NCI-H2227 (cell line): ENCODE data around the gene VPS26B.
"Not testable (repeated sequence)": the region's sequence is repeated elsewhere in the genome, so short reads cannot be mapped to it uniquely, and the experiment has no call there.

Experiments used
- DNase-seq: peaks from one replicate; lab custom pipeline; 2025; ENCODE audit not compliant: unreplicated experiment; lab: John Stamatoyannopoulos, UW

The VPS26B gene

GRCh38 chr11:134278356-134278755, 53.9 kb downstream of the VPS26B start:
- DNase-seq: no peak

GRCh38 chr11:134281635-134282034, 57.2 kb downstream of the VPS26B start:
- DNase-seq: not testable (repeated sequence)

- DNase-seq: no peak
Measured at GRCh38 chr11:134282121-134283045, 57.9 kb downstream of the VPS26B start.

GRCh38 chr11:134283461-134284230, 59.2 kb downstream of the VPS26B start:
- DNase-seq: no peak

- DNase-seq: not testable (repeated sequence)
Measured at GRCh38 chr11:134284349-134284748, 59.9 kb downstream of the VPS26B start.

- DNase-seq: no peak
Measured at GRCh38 chr11:134287561-134287960, 63.1 kb downstream of the VPS26B start.

- DNase-seq: no peak
Measured at GRCh38 chr11:134288486-134288885, 64.0 kb downstream of the VPS26B start.

GRCh38 chr11:134289167-134289566, 64.7 kb downstream of the VPS26B start:
- no peak for DNase-seq

GRCh38 chr11:134289789-134290188, 65.3 kb downstream of the VPS26B start:
- peak; percentile 21 for DNase-seq

GRCh38 chr11:134290646-134291045, 66.2 kb downstream of the VPS26B start:
- no peak for DNase-seq

GRCh38 chr11:134291196-134291595, 66.7 kb downstream of the VPS26B start:
- DNase-seq: no peak

- no peak for DNase-seq
Measured at GRCh38 chr11:134292661-134293060, 68.2 kb downstream of the VPS26B start.

- no peak for DNase-seq
Measured at GRCh38 chr11:134293119-134294113, 68.9 kb downstream of the VPS26B start.

GRCh38 chr11:134294664-134295063, 70.2 kb downstream of the VPS26B start:
- no peak for DNase-seq
